ENCODE results near the gene SPATA33.

GRCh38 chr16:89669755-89670154 lies 12.1 kb downstream of the SPATA33 start:
- TF ChIP-seq CTCF (IDR thresholded peaks at IDR 0.05): no peak
- no peak for TF ChIP-seq EZH2 (IDR thresholded peaks at IDR 0.05; ENCODE audit: borderline replicate concordance, insufficient read depth, low read depth, low read length, poor library complexity, severe bottlenecking)

Measured in B cell (primary cell).